Measurements from ENCODE around the gene RHCG. TPM values are rescaled to one million over a fixed set of nuclear protein-coding genes. Genes with fewer than 3 reads are reported as not detected.
A peak's percentile ranks its signal among the peaks of the same experiment; 100 is the strongest.

Gene RHCG
- polyA plus RNA-seq, 5 donors: 1.8 to 2.7 (median 2.0) TPM

DNA sequence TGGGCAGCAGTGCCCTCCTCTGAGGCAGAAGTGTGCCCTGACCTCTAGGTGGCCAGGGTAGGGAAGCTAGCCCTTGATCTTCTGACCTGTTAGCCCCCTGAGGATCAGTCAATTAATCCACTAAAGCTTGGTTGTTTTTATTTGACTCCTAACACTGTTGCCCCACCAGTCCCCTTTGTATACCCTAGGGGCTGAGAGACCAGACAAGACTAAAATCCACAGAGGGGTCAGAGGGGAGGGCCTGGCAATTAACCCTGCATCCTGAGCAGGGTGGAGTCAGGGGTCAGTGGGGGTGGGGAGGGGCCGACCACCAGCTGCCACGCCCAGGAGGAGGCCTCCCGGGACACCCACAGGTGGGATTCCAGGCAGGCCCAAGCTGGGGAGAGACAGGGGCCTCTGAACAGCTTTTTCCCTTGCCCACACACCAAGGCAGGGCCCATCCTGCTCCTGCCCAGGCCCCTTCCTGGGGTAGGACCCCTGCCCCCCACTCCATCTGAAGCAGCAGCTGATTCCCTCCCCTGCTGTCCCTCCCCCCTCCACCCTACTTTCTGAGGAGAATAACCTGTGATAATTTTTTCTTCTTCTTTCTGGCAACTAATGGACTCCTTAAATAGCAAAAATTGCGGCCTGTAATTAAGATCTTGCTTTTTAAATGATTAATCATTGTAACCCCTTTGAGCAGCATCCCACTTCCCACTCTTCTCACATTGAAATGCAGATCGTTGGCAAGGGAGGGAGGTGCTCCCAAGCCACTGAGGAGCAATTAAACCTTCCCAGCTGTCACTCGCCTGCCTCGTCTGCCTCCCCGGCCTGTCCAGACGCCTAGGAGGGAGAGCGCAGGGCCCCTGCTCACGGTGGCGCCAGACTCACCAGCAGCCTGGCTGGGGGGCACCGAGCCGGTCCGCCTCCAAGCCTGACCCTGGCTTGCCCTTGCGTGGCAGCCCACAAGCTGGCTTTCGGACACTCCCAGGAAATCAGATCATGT, 51.9 kb downstream of the RHCG start:
- DNase-seq: no peak

DNA sequence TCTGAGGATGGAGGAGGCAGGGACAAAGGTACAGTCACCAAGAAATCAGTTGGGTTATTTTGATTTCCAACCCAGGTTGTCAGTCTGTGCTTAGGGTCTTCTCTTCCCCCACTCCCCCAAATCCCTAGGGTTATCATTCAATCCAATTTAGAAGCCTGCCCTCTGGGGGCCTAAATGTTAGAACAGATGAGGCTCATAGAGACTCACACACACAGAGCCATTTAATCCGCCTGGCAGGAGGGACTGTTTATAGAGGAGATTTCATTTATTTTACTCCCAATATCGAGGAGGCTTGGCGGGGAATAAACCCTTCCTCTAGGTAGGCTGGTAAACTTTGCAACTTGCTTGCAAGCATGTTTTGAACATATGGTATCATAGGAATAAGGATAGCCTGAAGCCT, 52.8 kb downstream of the RHCG start:
- DNase-seq: no peak

DNA sequence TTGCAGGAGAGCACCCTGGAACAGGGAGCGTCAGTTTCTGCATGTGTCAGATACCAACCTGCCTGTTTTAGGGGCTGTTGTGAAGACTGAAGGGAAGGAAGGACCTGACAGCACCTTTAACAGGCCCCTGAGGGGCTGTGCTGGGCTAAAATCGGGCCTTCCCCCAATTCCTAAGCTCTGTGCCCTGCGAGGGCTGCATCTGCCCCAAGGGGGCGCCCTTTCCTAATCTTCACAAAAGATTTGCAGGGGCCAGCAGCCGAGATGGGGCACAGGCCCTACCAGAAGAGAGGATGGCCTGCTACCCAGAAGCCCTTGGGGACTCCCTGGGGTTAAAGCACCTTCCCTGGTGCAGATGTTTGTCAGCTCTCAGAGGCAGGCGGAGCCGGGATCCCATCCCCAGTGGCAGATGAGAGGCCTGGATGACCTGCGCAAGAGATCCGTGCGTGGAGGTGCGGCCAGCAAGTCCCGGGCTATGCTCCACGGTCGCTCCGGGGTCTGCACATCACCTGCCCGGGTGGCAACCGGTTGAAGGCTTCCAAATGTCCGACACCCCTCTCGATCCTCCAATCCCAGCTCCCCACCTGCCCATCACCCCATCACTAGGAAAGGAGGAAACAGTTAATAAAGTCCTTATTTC, 53.6 kb downstream of the RHCG start:
- DNase-seq: peak in 1 of 2 donors; percentile 10

DNA sequence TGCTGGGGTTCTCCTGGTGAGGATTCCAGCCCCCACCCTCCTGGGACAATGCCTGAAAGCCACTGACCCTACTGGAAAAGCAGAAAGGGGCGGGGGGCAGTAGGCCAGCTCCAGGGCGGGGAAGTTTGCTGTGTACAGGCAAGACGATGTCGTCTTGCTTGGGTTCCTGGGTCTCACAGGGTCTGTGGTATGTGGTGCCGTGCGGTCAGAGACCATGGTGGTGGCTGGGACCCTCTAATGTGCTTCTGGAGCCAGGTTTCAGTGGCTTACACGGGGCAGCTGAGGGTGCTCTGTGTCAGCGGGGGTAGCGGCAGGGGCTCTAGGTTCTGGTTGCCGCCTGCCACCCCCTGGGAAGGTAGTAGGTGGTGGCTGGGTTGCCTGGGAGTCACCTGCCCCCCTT, 54.2 kb downstream of the RHCG start:
- DNase-seq: no peak

DNA sequence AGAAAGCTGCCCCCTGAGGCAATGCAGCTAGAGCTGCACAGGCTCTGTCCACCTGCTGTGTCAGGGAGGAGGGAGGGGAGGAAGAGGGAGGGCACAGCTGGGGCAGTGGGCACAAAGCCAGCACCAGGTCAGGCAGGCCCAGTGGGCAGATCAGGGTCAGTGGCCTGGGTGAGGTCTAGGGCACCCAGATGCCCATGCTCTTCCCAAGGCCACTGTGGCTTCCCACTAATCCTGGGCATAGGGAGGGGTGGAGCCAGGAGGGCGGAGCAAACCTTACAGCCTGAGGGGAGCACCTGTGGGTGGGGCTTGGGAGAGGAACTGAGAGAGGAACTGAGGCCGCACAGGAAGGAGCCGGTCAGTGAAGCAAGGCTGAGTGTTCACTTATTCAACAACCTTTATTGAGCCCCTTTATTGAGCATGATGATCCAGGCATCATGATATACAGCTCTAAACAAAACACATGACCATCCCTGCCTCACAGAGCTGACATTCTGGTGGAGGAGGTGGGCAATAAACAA, 55.0 kb downstream of the RHCG start:
- DNase-seq: no peak

DNA sequence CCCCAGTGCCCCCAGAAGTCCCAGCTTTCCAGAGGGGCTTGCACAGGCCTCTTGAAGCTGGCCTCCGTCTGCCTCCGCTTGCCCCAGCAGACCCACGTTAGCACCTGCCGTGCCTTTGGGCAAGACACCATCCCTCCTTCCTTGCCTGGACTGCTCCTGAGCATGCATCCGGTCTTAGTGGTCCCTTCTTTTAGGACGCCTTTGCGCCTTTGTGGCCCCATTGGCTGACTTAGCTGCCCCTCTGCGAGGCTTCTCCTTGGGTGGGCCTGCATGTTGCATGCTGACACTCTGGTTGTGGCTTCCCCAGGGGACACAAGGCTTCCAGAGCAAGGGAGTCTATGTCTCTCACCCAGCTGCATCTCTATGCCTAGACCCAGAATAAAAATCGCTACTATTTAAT, 56.6 kb downstream of the RHCG start:
- no peak for DNase-seq

GRCh38 chr15:89436560-89437311, 59.6 kb downstream of the RHCG start:
- no peak for DNase-seq

- no peak for DNase-seq
Measured at GRCh38 chr15:89435362-89435761, 61.0 kb downstream of the RHCG start.

DNA sequence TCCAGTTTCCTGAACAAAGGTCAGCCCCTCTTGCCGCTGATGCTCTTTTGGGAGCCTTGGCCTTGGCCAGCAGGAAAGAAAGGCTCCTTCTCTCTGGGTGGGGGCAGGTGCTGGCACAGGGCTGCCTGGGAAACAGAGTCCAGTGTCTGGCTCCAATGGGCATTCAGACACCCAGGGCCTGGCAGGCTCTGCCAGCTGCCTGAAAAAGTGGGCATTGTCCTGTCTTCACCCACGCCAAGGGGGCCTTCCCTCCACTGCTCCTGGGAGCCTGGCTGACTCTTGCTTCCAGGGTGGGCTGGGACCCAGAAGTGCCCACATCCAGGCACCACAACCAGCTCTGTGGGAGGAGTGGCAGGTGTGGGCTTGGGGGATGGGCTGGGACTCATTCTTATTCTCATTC, 62.7 kb downstream of the RHCG start:
- no peak for DNase-seq

DNA sequence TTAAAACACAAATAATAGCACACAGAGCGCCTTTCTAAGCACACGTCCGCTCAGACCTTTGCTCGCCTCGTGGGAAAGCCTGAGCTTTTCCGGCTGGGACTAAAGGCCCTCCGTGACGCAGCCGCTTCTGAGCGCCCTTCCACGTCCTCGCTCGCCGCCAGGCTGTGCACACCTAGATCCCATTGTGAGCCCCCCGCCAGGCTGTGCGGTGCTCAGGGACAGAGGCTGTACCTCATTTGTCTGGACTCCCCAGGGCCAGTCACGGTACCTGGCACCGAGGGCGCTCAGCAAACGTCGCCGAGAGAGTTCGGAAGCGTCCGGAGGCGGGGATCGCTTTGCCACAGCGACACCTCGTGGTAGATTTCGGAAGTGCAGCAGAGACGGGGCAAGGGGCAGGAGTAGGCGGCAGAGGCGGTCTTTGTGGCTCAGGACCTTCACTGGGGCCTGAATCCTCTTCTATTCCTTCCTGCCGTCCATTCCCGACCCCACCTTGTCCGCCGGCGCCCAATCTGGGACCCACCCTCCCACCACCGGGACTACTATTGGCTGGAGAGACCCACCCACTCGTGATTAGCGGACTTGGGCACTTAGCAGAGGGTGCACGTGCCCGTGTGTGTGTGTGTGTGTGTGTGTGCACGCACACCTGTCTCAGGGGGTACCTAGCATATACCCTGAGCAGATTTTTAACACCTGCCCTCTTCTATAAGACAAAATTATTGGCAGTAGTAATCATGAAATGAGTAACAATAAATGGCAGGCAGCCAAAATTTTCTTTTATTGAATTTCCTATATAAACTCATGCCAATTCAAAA, 65.6 kb downstream of the RHCG start:
- DNase-seq: peak; percentile 69 to 85

GRCh38 chr15:89429986-89430385, 66.4 kb downstream of the RHCG start:
- DNase-seq: no peak

DNA sequence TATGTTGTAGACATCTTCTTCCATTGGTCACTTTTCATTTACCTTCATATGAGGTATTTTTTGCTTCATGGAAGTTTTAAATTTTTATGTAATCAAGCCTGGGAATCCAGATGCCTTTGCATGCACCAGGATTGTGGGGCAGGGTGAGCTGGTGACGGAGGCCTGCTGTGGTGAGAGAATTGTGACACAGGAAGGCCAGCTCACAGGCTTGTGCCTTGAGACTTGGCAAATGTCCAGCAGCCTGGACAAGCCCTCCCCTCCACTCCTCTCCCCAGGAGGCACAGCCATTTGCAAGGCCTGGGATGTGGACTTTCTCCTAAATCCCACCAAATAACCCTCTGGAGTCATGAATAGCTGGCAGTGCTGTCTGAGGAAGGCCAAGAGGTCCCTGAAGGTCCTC, 67.4 kb downstream of the RHCG start:
- DNase-seq: no peak

DNA sequence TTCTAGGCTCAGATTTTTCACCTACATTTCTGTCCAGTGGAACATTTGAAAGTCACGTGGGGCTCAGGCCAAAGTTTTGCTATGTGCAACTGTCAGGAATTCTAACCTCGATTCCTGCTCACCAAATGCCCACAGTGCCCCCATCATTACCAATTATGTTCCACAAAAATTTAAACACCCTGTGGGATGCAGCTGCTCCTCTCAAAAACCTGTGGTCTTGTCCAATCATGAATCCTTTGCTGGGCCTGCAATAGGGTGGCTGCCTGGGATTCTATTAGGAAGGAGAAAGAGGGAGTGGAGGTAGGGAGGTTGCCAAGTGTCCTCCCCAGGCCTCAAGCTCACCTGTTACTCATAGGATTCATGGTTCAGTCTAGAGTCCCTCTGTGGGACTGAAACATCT, 68.1 kb downstream of the RHCG start:
- DNase-seq: no peak

- no peak for DNase-seq
Measured at GRCh38 chr15:89426500-89426899, 69.9 kb downstream of the RHCG start.

DNA sequence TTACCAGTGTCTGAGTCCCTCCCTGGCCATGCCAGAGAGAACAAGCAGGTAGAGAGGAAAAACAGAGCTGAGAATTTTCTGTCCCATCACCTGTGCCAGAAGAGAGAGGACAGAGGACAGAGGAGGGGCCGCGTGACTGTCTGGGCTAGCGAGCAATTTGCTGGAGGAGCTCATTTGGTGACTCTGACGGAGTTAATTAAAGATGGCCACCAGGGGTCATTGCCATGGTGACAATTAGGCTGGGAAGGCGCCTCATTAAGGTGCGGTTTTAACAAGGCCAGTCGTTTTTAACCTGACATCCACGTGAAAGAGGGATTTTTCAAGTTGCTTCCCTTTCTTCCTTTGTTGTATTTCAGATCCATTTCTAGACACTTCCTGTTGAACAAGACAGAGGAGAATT, 72.4 kb downstream of the RHCG start:
- DNase-seq: no peak

Other genes with a start within 250 kb of the RHCG start
- gene POLG, start 161.8 kb downstream of the RHCG start, polyA plus RNA-seq (ENCODE audit: insufficient read depth in 1 of 5, insufficient read length in 5 of 5, low replicate concordance in 1 of 5): 10 to 100 TPM; 45.6 to 57.2 (median 53.7) TPM
- gene TICRR, start 78.9 kb upstream of the RHCG start, polyA plus RNA-seq (ENCODE audit: insufficient read depth in 1 of 5, insufficient read length in 5 of 5, low replicate concordance in 1 of 5): 10 to 100 TPM in 3 of 5 donors, 1 to 10 TPM in 2; 6.9 to 16.0 (median 11.0) TPM
- gene KIF7, start 158.9 kb upstream of the RHCG start, polyA plus RNA-seq (ENCODE audit: insufficient read depth in 1 of 5, insufficient read length in 5 of 5, low replicate concordance in 1 of 5): 10 to 100 TPM in 4 of 5 donors, 1 to 10 TPM in 1; 9.8 to 14.8 (median 12.3) TPM
- gene PLIN1, start 182.8 kb upstream of the RHCG start, polyA plus RNA-seq (ENCODE audit: insufficient read depth in 1 of 5, insufficient read length in 5 of 5, low replicate concordance in 1 of 5): 1 to 10 TPM in 2 of 5 donors, under 1 TPM in 3; 0.79 to 1.4 (median 0.98) TPM
- gene PEX11A, start 194.2 kb upstream of the RHCG start, polyA plus RNA-seq (ENCODE audit: insufficient read depth in 1 of 5, insufficient read length in 5 of 5, low replicate concordance in 1 of 5): 10 to 100 TPM; 13.3 to 19.5 (median 17.6) TPM
- gene WDR93, start 194.2 kb upstream of the RHCG start, polyA plus RNA-seq (ENCODE audit: insufficient read depth in 1 of 5, insufficient read length in 5 of 5, low replicate concordance in 1 of 5): 1 to 10 TPM; 1.2 to 2.1 (median 1.9) TPM